Fibroblast of lung (primary cell): ENCODE measurements around the gene RFX1. TPM values are rescaled to one million over a fixed set of nuclear protein-coding genes. Genes with fewer than 3 reads are reported as not detected.
"Not testable (repeated sequence)": the region's sequence is repeated elsewhere in the genome, so short reads cannot be mapped to it uniquely, and the experiment has no call there.

Experiments used
- DNase-seq, 2 donors: peaks; one replicate each; pipeline versions ENCODE4 v3.0.0 to v3.0.0-alpha.2; 2010; ENCODE audit warnings: low read depth in 2 of 2
- H2AFZ ChIP-seq: 2 replicates; pipeline ENCODE4 v1.5.1; 2012; ENCODE audit warnings: low read length, control low read depth, inconsistent platforms
- H3K27ac ChIP-seq: 2 replicates; pipeline ENCODE4 v1.5.1; 2011; ENCODE audit warnings: low read length, control low read depth; ENCODE audit not compliant: insufficient read depth
- H3K27me3 ChIP-seq: 2 replicates; pipeline ENCODE4 v1.5.1; 2011; ENCODE audit warnings: mild to moderate bottlenecking, low read length; ENCODE audit not compliant: control insufficient read depth, insufficient read depth
- H3K36me3 ChIP-seq: 2 replicates; pipeline ENCODE4 v1.5.1; 2011; ENCODE audit warnings: low read length; ENCODE audit not compliant: control insufficient read depth, insufficient read depth
- H3K4me1 ChIP-seq: 2 replicates; pipeline ENCODE4 v1.5.1; 2011; ENCODE audit warnings: low read length; ENCODE audit not compliant: control insufficient read depth, insufficient read depth; ENCODE audit errors: extremely low read depth
- H3K4me2 ChIP-seq: 2 replicates; pipeline ENCODE4 v1.5.1; 2011; ENCODE audit warnings: low read length, control low read depth; ENCODE audit not compliant: insufficient read depth; ENCODE audit errors: extremely low read depth
- H3K4me3 ChIP-seq, 4 experiments: fragments of 200-600 bp in 1 of 4; sonication (generic) in 1 of 4; replicated peaks in 1 of 4; 2 replicates each; pipeline ENCODE4 v1.5.1; 2011 to 2016; ENCODE audit warnings: low read length in 4 of 4, low read depth in 3 of 4, mild to moderate bottlenecking in 3 of 4, control low read depth in 2 of 4, inconsistent platforms in 1 of 4, mixed read lengths in 1 of 4; ENCODE audit not compliant: insufficient read depth in 1 of 4; ENCODE audit errors: control extremely low read depth in 1 of 4
- H3K79me2 ChIP-seq: 2 replicates; pipeline ENCODE4 v1.5.1; 2012; ENCODE audit warnings: mild to moderate bottlenecking, low read length, inconsistent platforms; ENCODE audit not compliant: control insufficient read depth, insufficient read depth
- H3K9ac ChIP-seq: 2 replicates; pipeline ENCODE4 v1.5.1; 2011; ENCODE audit warnings: mild to moderate bottlenecking, low read length, control low read depth; ENCODE audit not compliant: insufficient read depth
- H3K9me3 ChIP-seq: 2 replicates; pipeline ENCODE4 v1.5.1; 2012; ENCODE audit warnings: low read depth, low read length; ENCODE audit not compliant: control insufficient read depth, insufficient read depth
- H4K20me1 ChIP-seq: 2 replicates; pipeline ENCODE4 v1.5.1; 2011; ENCODE audit warnings: low read length; ENCODE audit not compliant: control insufficient read depth, insufficient read depth; ENCODE audit errors: extremely low read depth
- EZH2 ChIP-seq: IDR thresholded peaks from 2 replicates; pipeline ENCODE4 v1.5.1; 2012; ENCODE audit warnings: low read length, control low read depth, mild to moderate bottlenecking; ENCODE audit errors: missing control alignments
- polyA plus RNA-seq, 2 donors: library from polyadenylated mRNA; depleted of rRNA in 1 of 2; stranded (reverse) in 1 of 2; unstranded in 1 of 2; fragments of >200 nt; gene quantifications; 2 replicates each; pipeline ENCODE4 v1.2.1, GENCODE V29; 2011 to 2012; ENCODE audit warnings: missing spikeins in 1 of 2
- total RNA-seq: library from RNA; depleted of rRNA; stranded (reverse); fragments of >200 nt; gene quantifications from 2 replicates; pipeline ENCODE4 v1.2.1, GENCODE V29; 2014
- TF ChIP-seq, protein P1 (sequence below), 2 donors: IDR thresholded peaks in 1 of 2; conservative IDR thresholded peaks in 1 of 2; 1 replicate in 1 of 2; 2 replicates in 1 of 2; pipeline ENCODE4 v1.5.1; 2011 to 2012; ENCODE audit warnings: low read length in 2 of 2, control low read depth in 1 of 2, inconsistent platforms in 1 of 2, low read depth in 1 of 2, mild to moderate bottlenecking in 1 of 2

The RFX1 gene
- total and polyA plus RNA-seq, 2 donors (not counting 1 experiment from before 2014, with no cell fraction given): 0.44 to 2.6 TPM

DNA sequence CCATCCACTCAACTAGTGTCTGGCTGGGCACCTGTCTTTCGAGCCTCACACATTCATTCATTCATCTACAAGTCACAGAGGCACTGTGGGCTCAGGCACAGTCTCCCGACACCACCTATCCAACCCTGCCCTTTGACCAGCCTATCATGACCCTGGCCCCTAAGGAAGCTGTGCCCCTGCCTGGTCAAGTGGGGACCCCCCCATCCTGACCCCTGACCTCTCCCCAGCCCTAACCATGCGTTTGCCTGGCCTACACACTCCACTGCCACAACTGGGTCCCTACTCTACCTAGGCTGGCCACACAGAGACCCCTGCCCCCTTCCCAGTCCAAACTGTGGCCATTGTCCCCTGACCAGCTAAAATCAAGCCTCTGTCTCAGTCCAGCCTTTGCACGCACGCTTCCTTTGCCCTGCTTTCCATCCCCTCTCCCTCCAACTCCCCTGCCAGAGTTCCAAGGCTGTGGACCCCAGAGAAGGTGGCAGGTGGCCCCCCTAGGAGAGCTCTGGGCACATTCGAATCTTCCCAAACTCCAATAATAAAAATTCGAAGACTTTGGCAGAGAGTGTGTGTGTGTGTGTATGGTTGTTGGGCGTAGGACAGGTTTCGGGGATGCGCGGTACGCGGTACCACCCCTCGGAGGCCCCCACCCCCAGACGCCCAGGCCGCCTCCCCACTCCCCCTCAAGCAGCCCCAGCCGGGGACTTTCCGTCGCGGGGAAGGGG lies 25.0 kb upstream of the RFX1 start:
- Histone ChIP-seq H3K27ac (no peak overlapping the region), H3K4me2 (peak overlapping the region; percentile 97), H3K9ac (peak overlapping the region; percentile 23)

GRCh38 chr19:14028901-14029300 lies 22.8 kb upstream of the RFX1 start:
- Histone ChIP-seq H3K27me3 (peaks cover 8% of the 10 kb centered on the region), H3K79me2 (no peaks in the 10 kb centered on the region), H3K9me3 (no peaks in the 10 kb centered on the region), H3K9ac (no peak overlapping the region), H3K4me1 (peaks cover under 1% of the 10 kb centered on the region), H3K4me3 (no peak overlapping the region), H3K27ac (no peak overlapping the region), H4K20me1 (no peaks in the 10 kb centered on the region), H2AFZ (no peak overlapping the region), H3K36me3 (no peaks in the 10 kb centered on the region), H3K4me2 (no peak overlapping the region)
- DNase-seq: no peak
- TF ChIP-seq, protein P1, sequence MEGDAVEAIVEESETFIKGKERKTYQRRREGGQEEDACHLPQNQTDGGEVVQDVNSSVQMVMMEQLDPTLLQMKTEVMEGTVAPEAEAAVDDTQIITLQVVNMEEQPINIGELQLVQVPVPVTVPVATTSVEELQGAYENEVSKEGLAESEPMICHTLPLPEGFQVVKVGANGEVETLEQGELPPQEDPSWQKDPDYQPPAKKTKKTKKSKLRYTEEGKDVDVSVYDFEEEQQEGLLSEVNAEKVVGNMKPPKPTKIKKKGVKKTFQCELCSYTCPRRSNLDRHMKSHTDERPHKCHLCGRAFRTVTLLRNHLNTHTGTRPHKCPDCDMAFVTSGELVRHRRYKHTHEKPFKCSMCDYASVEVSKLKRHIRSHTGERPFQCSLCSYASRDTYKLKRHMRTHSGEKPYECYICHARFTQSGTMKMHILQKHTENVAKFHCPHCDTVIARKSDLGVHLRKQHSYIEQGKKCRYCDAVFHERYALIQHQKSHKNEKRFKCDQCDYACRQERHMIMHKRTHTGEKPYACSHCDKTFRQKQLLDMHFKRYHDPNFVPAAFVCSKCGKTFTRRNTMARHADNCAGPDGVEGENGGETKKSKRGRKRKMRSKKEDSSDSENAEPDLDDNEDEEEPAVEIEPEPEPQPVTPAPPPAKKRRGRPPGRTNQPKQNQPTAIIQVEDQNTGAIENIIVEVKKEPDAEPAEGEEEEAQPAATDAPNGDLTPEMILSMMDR (conservative IDR thresholded peaks at IDR 0.05 in 1 of 2, IDR thresholded peaks at IDR 0.05 in 1 of 2; ENCODE audit: low read depth in 1 of 2, low read length in 2 of 2): no peak
- TF ChIP-seq EZH2: no peak

More for the DNA sequence above, 25.0 kb upstream of the RFX1 start:
- Histone ChIP-seq H3K36me3 (no peaks in the 10 kb centered on the region), H3K27me3 (peaks cover 8% of the 10 kb centered on the region), H2AFZ (no peak overlapping the region), H3K79me2 (no peaks in the 10 kb centered on the region), H3K4me1 (no peaks in the 10 kb centered on the region), H3K4me3 (peak overlapping the region in 2 of 4 experiments; percentile 68 to 73), H3K9me3 (no peaks in the 10 kb centered on the region), H4K20me1 (no peaks in the 10 kb centered on the region)
- TF ChIP-seq, protein P1 (conservative IDR thresholded peaks at IDR 0.05 in 1 of 2, IDR thresholded peaks at IDR 0.05 in 1 of 2; ENCODE audit: low read depth in 1 of 2, low read length in 2 of 2): no peak
- no peak for TF ChIP-seq EZH2
- no peak for DNase-seq

DNA sequence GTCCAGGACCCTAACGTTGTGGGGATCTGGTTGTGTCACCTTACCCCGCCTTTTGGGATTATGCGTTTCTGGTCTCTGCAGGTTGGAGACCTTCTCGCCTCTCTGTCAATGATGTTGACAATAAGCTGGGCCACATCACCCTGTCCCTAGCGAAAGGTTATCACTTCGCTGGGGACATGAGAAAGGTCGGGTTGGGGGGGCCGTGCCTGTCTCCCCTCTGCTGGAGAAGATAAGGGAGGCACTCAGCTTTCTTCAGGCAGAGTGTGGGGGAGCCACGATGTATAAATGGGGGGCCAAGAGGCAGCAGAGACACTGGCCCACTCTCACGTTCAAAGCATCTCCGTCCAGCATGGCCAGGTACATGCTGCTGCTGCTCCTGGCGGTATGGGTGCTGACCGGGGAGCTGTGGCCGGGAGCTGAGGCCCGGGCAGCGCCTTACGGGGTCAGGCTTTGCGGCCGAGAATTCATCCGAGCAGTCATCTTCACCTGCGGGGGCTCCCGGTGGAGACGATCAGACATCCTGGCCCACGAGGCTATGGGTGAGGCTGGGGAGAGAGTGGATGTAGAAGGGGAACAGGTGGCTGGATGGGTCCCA lies 21.8 kb upstream of the RFX1 start, which contains the start of gene RLN3:
Gene RLN3 (plus strand): TSS at position 293 of the 595 bp plus-strand sequence. CDS start 57 bp downstream, at position 350.
- Histone ChIP-seq H3K27ac (no peak within 1 kb of the TSS), H3K36me3 (no peaks in the 10 kb centered on the region), H3K9me3 (no peaks in the 10 kb centered on the region), H3K9ac (no peak within 1 kb of the TSS), H3K27me3 (peaks cover 8% of the 10 kb centered on the region), H3K4me1 (peaks cover 5% of the 10 kb centered on the region), H3K4me3 (no peak within 1 kb of the TSS), H2AFZ (no peak within 1 kb of the TSS), H3K79me2 (no peaks in the 10 kb centered on the region), H4K20me1 (no peaks in the 10 kb centered on the region), H3K4me2 (no peak within 1 kb of the TSS)
- TF ChIP-seq, protein P1 (conservative IDR thresholded peaks at IDR 0.05 in 1 of 2, IDR thresholded peaks at IDR 0.05 in 1 of 2; ENCODE audit: low read depth in 1 of 2, low read length in 2 of 2): no peak
- TF ChIP-seq EZH2: no peak
- no peak for DNase-seq

DNA sequence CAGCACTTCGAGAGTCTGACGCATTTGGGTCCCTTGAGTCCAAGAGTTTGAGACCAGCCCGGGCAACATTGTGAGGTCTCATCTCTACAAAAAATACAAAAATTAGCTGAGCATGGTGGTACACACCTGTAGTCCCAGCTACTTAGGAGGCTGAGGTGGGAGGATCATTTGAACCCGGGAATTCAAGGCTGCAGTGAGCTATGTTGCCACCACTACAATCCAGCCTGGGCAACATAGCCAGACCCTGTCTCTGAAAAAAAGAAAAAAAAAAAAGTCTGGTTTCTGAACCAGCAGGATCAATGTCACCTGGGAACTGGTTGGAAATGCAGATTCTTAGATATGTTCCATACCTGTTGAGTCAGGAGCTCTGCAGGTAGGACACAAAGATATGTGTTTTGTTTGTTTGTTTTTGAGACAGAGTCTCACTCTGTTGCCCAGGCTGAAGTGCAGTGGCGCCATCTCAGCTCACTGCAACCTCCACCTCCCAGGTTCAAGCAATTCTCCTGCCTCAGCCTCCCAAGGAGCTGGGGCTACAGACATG lies 20.6 kb upstream of the RFX1 start:
- H3K4me3 ChIP-seq, DNase-seq, H4K20me1 ChIP-seq, H3K9ac ChIP-seq, H3K4me2 ChIP-seq, H3K27ac ChIP-seq, H2AFZ ChIP-seq, H3K4me1 ChIP-seq, H3K36me3 ChIP-seq, H3K27me3 ChIP-seq, H3K9me3 ChIP-seq, H3K79me2 ChIP-seq: not testable (repeated sequence)
